HG02981 (cell line): ENCODE measurements around the gene MAD2L1.
"Not testable (repeated sequence)": the region's sequence is repeated elsewhere in the genome, so short reads cannot be mapped to it uniquely, and the experiment has no call there.

Source experiments
- ATAC-seq: cut with Tn5 transposase; IDR thresholded peaks from one replicate; pipeline ENCODE4 v1.9.1; 2021; ENCODE audit warnings: mild to moderate bottlenecking, moderate library complexity; ENCODE audit not compliant: unreplicated experiment

Gene MAD2L1

GRCh38 chr4:120066517-120067340, at the start of gene MAD2L1:
MAD2L1 (minus strand) TSS chr4:120066848; CDS start chr4:120066734, 114 bp downstream.
- ATAC-seq, result peak; percentile 90

GRCh38 chr4:120111745-120112144, 45.1 kb upstream of the MAD2L1 start:
- no peak for ATAC-seq

DNA sequence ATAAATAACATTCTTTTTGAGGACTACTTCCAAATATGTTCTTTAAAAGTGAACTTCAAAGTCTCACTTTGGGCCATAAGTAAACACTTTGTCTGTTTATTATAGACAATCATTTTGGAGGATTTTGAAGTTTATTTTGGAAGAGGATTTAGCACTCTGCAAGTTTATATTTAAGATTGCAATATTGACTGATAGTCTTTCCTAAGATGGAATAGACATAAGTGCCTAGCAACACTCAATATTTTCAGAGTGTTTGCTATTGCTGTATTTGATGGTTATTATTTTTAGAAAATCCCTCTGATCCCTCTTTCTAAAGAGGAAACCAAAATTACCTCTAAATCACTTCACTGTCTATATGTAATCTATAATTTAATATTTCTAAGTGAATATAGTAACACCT, 42.8 kb upstream of the MAD2L1 start:
- no peak for ATAC-seq

- peak; percentile 94 for ATAC-seq
Observed at GRCh38 chr4:120105472-120105871, 38.8 kb upstream of the MAD2L1 start.

GRCh38 chr4:120096508-120097297, 30.1 kb upstream of the MAD2L1 start:
- ATAC-seq, result no peak

DNA sequence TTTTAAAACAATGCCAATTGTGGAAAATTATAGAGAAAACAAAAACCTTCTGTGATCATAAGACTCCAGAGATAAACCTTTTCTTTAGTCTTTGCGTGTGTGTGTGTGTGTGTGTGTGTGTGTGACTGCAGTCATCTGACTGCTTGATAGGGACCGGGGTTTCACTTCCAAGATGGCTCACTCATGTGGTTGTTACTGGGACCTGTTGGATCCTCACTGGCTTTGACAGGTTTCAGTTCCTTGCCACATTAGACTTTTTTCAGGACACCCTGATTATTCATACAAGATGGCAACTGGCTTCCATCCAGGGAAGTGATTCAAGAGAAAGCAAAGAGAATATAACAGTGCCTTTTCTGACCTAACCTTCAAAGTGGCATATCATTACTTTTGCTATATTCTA, 21.9 kb upstream of the MAD2L1 start:
- ATAC-seq, result no peak

- ATAC-seq, result not testable (repeated sequence)
Observed at GRCh38 chr4:120088066-120088465, 21.4 kb upstream of the MAD2L1 start.

DNA sequence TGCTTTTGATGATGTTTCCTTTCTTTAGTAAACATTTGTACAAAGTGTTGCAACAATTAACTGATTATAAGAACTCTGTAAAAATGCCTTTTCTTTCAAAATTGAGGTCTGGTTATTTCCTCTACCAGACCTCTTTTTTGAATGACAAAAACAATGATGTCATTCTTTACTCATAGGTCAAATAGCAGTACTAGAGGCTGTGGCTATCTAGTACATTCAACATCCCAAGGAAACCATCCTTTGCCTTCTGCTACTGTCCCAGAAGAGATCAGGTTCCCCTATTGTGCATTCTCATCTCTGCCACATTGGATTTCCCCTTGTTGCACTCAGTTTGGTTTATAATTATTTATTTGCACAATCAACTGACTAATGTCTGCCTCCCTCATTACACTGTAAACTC, 19.1 kb upstream of the MAD2L1 start:
- ATAC-seq, result no peak

GRCh38 chr4:120084327-120084726, 17.7 kb upstream of the MAD2L1 start:
- ATAC-seq, result no peak

- no peak for ATAC-seq
Observed at GRCh38 chr4:120083152-120083551, 16.5 kb upstream of the MAD2L1 start.

DNA sequence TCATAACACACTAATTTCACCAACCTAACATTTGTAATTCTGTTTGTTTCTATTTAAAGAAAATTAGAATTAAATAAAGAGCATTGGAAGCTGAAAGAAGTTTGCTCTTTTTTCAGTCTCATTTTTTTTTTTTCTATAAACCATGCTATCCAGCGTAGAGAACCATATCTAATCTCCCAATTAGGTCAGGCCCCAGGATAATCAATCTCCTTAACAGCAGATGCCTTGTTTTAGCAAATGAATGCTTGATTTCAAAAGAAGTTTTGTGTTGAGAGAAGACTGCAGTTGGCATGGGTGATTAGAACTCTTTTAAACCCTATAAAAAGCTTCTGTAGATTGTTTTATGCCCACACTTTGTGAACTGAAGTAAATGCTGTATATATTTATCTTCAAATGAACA, 15.6 kb upstream of the MAD2L1 start:
- no peak for ATAC-seq

DNA sequence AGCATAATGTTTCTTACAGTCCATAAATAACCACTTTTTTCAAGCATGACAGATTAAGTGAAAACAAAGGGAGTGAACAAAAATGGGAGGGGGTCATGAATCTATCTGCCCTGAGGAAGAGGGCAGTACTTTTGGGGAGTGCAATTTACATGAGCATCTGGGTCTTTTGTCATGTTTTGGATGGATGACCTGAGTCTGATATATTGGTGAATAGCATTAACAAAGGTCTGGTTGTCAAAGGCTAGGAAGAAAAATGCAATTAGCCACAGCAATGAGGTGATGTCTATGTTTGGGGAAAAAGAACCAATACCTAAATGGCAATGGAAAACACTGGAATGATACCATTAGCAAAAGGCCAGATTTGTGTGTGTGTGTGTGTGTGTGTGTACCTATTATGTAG, 15.1 kb upstream of the MAD2L1 start:
- ATAC-seq, result no peak

DNA sequence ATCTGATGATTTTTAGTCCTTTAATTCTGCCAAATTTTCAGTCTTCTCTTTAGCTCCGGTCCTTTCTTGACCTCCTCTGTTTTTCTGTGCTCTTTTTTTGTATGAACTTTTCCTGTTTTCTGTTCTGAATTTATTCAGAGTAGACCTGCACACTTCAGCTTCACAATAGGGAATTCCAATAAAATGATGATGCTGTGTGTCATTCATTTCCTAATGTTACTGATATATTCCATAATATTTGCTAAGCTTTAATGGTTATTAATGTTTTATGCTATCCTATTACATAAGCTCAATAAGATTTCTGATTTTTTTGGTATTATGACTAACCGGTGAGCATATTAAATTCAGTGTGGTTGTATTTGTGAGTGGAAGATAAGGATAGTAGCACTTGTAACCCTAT, 13.9 kb upstream of the MAD2L1 start:
- no peak for ATAC-seq

DNA sequence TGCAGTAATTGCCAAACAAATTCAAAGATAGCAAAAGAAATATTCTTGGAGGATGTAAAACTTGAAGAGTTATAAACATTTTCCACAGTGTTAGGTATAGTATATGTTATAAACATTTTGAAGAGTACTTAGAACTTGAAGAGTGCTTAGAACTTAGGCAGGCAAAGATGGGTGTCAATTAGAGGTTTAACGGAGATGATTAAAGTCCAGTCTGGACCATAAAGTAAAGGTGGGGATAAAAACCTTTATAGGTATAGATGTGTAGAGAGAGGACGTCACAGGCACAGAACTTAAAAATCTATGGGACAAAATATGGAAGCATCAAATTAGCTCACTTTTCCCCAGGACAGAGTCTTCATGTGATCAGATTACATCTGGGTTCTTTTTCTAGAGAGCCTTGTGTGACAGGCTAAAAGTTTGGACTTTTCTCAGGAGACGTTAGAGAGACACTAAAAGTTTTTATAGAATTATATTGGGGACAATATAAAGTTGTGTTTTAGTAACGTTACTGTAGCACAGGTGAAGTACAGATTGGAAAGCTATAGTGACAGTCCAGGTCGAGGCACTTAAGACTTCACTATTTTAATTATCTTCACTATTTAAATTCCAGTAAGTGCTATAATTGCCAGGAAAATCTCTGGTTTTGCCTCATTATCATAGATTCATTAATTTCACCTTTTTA, 13.3 kb upstream of the MAD2L1 start:
- no peak for ATAC-seq

DNA sequence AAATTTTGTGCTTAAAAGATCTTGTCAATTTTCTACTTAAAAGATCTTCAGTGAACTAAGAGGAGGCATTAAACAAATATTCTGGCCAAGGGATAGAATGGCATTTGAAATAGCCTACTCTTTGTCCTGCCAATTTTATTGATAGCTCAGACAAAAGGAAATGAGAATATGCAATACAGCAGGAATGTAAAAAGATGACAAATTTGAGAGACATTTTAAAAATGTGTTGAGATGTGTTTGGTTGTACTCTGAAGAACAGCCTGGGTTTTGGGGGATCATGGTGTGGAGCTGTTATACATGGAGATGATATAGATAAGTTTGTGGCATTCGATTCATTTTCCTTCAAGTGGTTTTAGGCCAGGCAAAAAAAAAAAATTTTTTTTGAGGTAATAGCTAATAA, 11.6 kb upstream of the MAD2L1 start:
- ATAC-seq, result no peak

DNA sequence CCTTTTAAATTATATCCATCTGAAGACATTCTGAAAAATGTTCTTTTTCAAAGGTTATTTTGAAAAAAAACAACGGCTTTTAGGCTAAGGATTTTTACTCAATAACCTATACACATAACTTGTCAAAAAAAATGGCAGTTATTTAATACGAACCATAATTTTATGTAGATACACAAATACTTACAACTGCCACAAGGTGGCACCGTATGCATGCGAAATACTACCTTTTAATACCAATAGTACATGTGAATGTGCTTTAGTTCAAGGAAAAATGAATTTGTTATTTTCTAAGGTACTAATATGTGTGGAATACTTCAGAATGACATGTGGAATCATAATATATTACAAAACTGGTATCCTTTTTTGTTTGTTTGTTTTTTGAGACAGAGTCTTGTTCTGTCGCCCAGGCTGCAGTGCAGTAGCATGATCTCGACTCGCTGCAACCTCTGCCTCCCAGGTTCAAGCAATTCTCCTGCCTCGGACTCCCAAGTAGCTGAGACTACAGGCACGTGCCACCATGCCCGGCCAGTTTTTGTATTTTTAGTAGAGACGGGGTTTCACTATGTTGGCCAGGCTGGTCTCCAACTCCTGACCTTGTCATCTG, 4.6 kb upstream of the MAD2L1 start:
- ATAC-seq, result no peak

DNA sequence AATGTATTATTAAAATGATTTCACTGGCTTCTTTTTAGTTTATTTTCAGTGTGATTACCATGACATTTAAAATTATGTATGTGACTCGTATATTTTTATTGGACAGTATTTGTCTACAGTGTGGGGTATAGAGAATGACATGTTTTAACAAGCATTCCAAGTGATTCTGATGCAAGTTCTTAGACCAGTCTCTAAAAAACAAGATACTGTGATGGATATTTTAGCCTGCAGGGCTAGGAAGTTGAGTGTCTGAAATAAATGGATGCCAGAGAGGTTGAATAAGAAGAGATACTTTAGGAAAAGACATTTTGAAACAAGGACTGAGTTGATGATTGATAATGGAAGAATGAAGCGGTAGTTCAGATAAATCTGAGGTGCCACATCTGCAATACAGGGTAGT, 3.5 kb upstream of the MAD2L1 start:
- no peak for ATAC-seq

- ATAC-seq, result no peak
Observed at GRCh38 chr4:120065974-120066516, 603 bp downstream of the MAD2L1 start.

DNA sequence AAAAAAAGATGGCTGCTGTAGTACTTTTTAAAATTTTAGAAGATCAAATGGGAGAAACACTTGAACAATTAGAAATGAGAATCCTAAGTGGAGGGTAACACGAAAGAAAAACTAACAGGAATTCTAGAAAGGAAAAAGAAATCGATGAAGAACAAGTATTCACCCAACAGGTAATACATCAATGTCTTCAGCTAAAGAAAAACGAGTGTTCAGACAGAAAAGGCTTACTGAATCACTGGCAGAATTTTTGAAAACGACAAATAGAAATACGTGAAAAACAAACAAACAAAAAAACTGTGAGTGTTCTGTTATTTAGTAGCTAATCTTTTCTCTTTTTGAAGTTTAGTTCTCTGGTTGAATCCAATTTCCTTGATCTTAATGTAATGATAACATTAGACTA, 1.8 kb downstream of the MAD2L1 start:
- ATAC-seq, result no peak

GRCh38 chr4:120063711-120064110, 2.9 kb downstream of the MAD2L1 start:
- ATAC-seq, result not testable (repeated sequence)

DNA sequence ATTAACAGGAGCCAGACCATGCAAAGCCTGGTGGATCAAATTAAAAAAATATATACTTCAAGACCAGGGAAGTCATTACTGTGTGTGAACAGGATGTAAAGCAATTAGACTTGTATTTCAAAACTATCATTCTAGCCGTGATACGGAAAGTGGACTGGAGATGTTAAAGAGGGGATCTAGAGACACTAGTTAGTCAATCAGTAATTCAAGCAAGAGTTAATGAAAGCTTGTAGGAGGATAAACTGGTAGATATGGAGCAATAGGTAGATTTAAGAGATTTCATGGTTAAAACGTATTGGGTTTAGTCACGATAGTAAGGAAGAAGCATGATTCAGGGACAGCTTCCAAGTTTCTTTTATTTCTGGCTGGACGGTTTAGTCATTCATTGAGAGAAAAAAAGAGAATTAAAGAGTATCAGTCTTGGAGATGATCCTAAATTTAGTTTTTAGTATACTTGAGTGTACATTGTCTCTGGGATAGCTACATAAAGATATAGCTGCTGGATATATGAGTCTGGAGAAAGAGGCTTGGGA, 3.9 kb downstream of the MAD2L1 start:
- ATAC-seq, result no peak
